ENCODE measurements around the gene ZIK1. TPM values are rescaled to one million over a fixed set of nuclear protein-coding genes. Genes with fewer than 3 reads are reported as not detected.

The ZIK1 gene
- total and polyA plus RNA-seq, 2 of the 8 experiments (the other 6 are each of a cell fraction or from before 2014, with no cell fraction given) = 19.4 to 36.5 TPM

- peak; percentile 58; the same call in 1 of the 2 replicates for TF ChIP-seq ZNF274 (IDR thresholded peaks at IDR 0.05; ENCODE audit: borderline replicate concordance, extremely low read depth, low read length)
These were observed 36.9 kb downstream of the ZIK1 start (continued) for GRCh38 chr19:57620673-57621348.

Measured in H1 (cell line).